HG03558 (cell line): ENCODE data around the gene CCNYL1.

Experiments used
- ATAC-seq: cut with Tn5 transposase; IDR thresholded peaks from one replicate; pipeline ENCODE4 v1.9.1; 2021; ENCODE audit warnings: moderate number of reproducible peaks; ENCODE audit not compliant: unreplicated experiment; ENCODE audit errors: extremely low read depth

The CCNYL1 gene

GRCh38 chr2:207783514-207783913, 72.1 kb downstream of the CCNYL1 start:
- no peak for ATAC-seq

GRCh38 chr2:207784898-207785297, 73.5 kb downstream of the CCNYL1 start:
- no peak for ATAC-seq

GRCh38 chr2:207787017-207787416, 75.6 kb downstream of the CCNYL1 start:
- no peak for ATAC-seq

- no peak for ATAC-seq
Measured at GRCh38 chr2:207787800-207788199, 76.4 kb downstream of the CCNYL1 start.

GRCh38 chr2:207790898-207791297, 79.5 kb downstream of the CCNYL1 start:
- no peak for ATAC-seq

GRCh38 chr2:207791579-207792243, 80.3 kb downstream of the CCNYL1 start:
- no peak for ATAC-seq

GRCh38 chr2:207792244-207792785, 80.9 kb downstream of the CCNYL1 start:
- no peak for ATAC-seq

- no peak for ATAC-seq
Measured at GRCh38 chr2:207796585-207797350, 85.3 kb downstream of the CCNYL1 start.

- ATAC-seq = no peak
Measured at GRCh38 chr2:207801259-207801658, 89.8 kb downstream of the CCNYL1 start.

GRCh38 chr2:207802650-207803049, 91.2 kb downstream of the CCNYL1 start:
- no peak for ATAC-seq
